Measurements from ENCODE around the gene TRABD2B. TPM values are rescaled to one million over a fixed set of nuclear protein-coding genes. Genes with fewer than 3 reads are reported as not detected.

Gene TRABD2B
- total and polyA plus RNA-seq, 2 of the 13 experiments (the other 11 are each of a cell fraction or from before 2014, with no cell fraction given): 0.04 TPM; not detected in 1

DNA sequence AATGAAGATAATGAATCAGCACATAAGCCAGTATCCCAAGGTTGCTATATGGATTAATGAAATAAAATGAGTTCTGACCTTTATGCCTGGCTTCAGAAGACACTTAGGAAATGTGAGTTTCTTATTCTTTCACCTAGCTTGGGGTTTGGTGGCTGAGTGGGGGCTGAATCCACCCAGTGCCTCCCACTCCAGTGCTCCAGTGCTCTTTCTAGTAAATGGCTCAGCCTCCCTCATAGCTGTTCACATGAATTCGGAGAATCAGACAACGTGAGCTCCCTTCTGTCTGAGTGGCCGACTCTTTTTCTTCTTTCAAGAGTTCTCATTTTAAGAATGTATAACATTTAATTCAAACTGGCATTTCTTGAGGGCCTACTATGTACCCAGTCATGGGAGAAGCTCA is 43.5 kb downstream of the TRABD2B start (continued):
- no peak for TF ChIP-seq ZNF256 (CRISPR knock-in tag; conservative IDR thresholded peaks at IDR 0.05)
- TF ChIP-seq, protein P1, sequence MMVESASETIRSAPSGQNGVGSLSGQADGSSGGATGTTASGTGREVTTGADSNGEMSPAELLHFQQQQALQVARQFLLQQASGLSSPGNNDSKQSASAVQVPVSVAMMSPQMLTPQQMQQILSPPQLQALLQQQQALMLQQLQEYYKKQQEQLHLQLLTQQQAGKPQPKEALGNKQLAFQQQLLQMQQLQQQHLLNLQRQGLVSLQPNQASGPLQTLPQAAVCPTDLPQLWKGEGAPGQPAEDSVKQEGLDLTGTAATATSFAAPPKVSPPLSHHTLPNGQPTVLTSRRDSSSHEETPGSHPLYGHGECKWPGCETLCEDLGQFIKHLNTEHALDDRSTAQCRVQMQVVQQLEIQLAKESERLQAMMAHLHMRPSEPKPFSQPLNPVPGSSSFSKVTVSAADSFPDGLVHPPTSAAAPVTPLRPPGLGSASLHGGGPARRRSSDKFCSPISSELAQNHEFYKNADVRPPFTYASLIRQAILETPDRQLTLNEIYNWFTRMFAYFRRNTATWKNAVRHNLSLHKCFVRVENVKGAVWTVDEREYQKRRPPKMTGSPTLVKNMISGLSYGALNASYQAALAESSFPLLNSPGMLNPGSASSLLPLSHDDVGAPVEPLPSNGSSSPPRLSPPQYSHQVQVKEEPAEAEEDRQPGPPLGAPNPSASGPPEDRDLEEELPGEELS (CRISPR knock-in tag; IDR thresholded peaks at IDR 0.05): no peak
- no peak for TF ChIP-seq KDM5B (CRISPR knock-in tag; IDR thresholded peaks at IDR 0.05; ENCODE audit: borderline replicate concordance)
- TF ChIP-seq ZC3H4 (CRISPR knock-in tag; IDR thresholded peaks at IDR 0.05; ENCODE audit: borderline replicate concordance): no peak
- TF ChIP-seq, protein P2, sequence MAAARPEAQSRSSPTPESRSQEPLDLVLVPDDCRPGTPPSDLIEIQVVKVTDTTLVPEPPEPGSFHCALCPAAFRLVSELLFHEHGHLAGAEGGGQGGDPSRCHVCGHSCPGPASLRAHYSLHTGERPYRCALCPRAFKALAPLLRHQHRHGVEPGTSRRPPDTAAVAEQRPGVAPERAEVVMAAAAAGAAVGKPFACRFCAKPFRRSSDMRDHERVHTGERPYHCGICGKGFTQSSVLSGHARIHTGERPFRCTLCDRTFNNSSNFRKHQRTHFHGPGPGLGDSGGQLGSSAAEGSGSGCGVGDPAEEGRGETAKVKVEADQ (CRISPR knock-in tag; IDR thresholded peaks at IDR 0.05; ENCODE audit: borderline replicate concordance): no peak
- TF ChIP-seq DNMT3B (CRISPR knock-in tag; conservative IDR thresholded peaks at IDR 0.05): no peak

DNA sequence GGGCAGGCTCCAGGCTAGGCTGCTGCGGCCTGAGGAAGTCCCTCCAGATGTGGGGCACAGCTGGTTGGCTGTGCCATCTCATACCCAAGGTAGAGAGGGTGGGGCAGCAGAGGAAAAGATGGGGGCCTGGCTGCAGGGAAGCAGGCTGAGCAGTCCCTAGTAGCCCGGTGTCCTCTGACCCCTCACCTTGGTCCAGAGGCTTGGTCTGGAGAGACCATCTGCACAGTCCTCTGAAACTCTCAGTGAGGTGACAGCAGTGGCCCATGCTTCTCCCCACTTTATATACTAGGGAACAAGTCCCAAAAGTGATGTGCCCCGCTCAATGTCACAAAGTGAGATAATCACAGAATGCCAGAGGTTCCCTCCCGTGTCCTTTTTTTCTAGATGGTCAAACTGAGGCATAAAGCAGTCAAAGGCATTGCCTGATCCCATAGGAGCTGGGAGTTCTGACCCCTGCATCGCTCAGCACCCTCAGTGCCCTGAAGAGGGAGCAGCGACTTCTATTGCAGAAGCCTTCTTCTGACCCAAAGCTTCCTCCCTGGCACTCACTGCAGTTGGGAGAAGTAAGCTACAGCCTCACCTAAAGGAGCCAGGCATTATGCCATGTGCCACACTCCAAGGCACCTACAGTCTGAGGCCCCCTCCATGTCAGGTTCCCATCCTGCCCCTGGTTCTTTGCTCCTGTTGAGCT is 45.5 kb downstream of the TRABD2B start:
- Histone ChIP-seq H3K9ac (ENCODE audit: insufficient read depth, low read depth, low read length) (no peak overlapping the region), H3K79me2 (ENCODE audit: insufficient read depth, low read length) (no peaks in the 10 kb centered on the region), H3K4me1 (ENCODE audit: insufficient read depth, low read length) (peaks cover 10% of the 10 kb centered on the region), H3K36me3 (replicated peaks in 1 of 2; ENCODE audit: control insufficient read depth in 1 of 2, insufficient read depth in 2 of 2, low read length in 2 of 2) (no peaks in the 10 kb centered on the region), H3K27me3 (ENCODE audit: control insufficient read depth in 1 of 2, insufficient read depth in 2 of 2, low read length in 2 of 2) (peaks cover 4 to 20% of the 10 kb centered on the region in 2 experiments; a peak in 4 of 5 replicates), H3K4me2 (ENCODE audit: low read depth, low read length) (no peak overlapping the region), H3K27ac (ENCODE audit: extremely low read length, insufficient read depth, low read length) (no peak overlapping the region), H4K20me1 (ENCODE audit: insufficient read depth, low read length) (no peaks in the 10 kb centered on the region), H3K4me3 (replicated peaks in 1 of 3; ENCODE audit: insufficient read depth in 1 of 3, low read depth in 2 of 3, low read length in 3 of 3) (no peak overlapping the region), H3K9me3 (ENCODE audit: low read length) (no peaks in the 10 kb centered on the region), H2AFZ (ENCODE audit: low read length) (no peak overlapping the region)
- BruUV-seq (replicated peaks): no TSS peak
- in situ Hi-C loops (cut with HindIII; ENCODE audit: extremely low pct_ligation_motif_present, low pct_unique_long_range_greater_than_20kb) (no loop called here), intact Hi-C loops (cut with micrococcal nuclease; ENCODE audit: unreplicated experiment) (no loop called here)
- ChIA-PET CTCF (ENCODE audit: low intra/inter-chr PET ratio, low total read pairs) (no interaction called here), POLR2A (no interaction called here)
- WGBS (ENCODE audit: low lambda C conversion rate): 19% methylated on average over 5 of the region's 6 CpGs
- TF ChIP-seq, protein P3, sequence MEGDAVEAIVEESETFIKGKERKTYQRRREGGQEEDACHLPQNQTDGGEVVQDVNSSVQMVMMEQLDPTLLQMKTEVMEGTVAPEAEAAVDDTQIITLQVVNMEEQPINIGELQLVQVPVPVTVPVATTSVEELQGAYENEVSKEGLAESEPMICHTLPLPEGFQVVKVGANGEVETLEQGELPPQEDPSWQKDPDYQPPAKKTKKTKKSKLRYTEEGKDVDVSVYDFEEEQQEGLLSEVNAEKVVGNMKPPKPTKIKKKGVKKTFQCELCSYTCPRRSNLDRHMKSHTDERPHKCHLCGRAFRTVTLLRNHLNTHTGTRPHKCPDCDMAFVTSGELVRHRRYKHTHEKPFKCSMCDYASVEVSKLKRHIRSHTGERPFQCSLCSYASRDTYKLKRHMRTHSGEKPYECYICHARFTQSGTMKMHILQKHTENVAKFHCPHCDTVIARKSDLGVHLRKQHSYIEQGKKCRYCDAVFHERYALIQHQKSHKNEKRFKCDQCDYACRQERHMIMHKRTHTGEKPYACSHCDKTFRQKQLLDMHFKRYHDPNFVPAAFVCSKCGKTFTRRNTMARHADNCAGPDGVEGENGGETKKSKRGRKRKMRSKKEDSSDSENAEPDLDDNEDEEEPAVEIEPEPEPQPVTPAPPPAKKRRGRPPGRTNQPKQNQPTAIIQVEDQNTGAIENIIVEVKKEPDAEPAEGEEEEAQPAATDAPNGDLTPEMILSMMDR (CRISPR knock-in tag; IDR thresholded peaks at IDR 0.05): peak; percentile 40
- TF ChIP-seq MED1 (CRISPR knock-in tag; IDR thresholded peaks at IDR 0.05): no peak
- 0 out of 2 replicates have a peak, but pooled peaks have one; percentile 21 for TF ChIP-seq STAG1 (CRISPR knock-in tag; IDR thresholded peaks at IDR 0.05)
- DNase-seq (ENCODE audit: low spot score) (no peak), ATAC-seq (peak; percentile 80), FAIRE-seq (no peak)
